ENCODE data around the gene KCTD17. TPM values are rescaled to one million over a fixed set of nuclear protein-coding genes. Genes with fewer than 3 reads are reported as not detected.

Gene KCTD17
- total and polyA plus RNA-seq, 2 of the 13 experiments (the other 11 are each of a cell fraction or from before 2014, with no cell fraction given), result 5.3 to 11.7 TPM

DNA sequence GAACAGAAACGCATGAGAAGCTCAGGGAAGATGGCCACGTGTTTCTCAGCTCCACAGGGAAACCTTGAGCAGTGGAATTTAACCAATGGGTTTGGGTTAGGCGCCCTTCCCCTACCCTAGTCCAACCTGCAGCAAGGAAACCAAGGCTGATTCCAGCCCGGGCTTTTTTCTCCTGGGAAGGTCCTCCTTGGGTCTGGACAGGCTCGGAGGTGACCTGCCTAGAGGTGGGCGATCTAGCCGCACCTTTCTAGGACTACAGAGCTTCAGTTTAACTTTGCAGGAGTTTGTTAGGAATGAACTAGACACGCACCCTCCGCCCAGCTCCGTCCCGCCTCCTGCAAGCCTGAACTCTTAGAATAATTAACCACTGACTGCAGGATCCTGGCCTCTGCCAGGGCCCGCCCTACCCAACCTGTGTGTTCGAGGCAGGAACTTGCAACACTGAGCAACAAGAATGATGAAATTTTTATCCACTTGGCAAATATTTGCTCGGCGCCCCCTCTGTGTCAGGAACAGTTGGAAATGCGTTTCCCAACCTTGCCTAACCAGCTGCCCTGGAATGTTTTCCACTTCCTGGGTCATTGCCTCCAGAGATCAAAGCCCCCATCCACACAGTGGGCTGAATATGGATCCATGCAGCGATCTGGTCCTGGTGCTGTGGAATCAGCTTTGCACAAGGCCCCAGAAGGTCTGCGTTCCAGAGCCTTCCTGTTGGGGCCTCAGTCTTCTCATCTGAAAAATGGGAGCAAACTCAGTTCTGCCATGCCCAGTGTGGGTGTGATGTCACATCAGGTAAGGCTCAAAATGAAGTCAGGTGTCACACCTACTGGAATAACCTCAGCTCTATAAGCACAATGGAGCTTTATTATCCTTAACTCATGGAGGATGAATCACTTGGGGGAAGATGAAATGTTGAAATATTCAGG lies 18.7 kb upstream of the KCTD17 start (continued):
- TF ChIP-seq ARNT2 (CRISPR knock-in tag; IDR thresholded peaks at IDR 0.05; ENCODE audit: low read depth) (0 out of 2 replicates have a peak, but pooled peaks have one; percentile 28), ZNF224 (CRISPR knock-in tag; IDR thresholded peaks at IDR 0.05) (no peak), ZNF850 (CRISPR knock-in tag; conservative IDR thresholded peaks at IDR 0.05) (peak; percentile 39; the same call in 1 of the 2 replicates), RBAK (CRISPR knock-in tag; IDR thresholded peaks at IDR 0.05) (peak; percentile 65), PRPF4 (IDR thresholded peaks at IDR 0.05; ENCODE audit: low read depth, low read length, poor library complexity, severe bottlenecking) (no peak), FOSL1 (CRISPR knock-in tag; IDR thresholded peaks at IDR 0.05; ENCODE audit: borderline replicate concordance) (no peak), ZNF337 (CRISPR knock-in tag; IDR thresholded peaks at IDR 0.05; ENCODE audit: borderline replicate concordance, low read depth) (peak; percentile 95; the same call in 1 of the 2 replicates), TBP (CRISPR knock-in tag; IDR thresholded peaks at IDR 0.05) (no peak), ZNF3 (CRISPR knock-in tag; IDR thresholded peaks at IDR 0.05) (peak; percentile 88), ZFP36 (IDR thresholded peaks at IDR 0.05; ENCODE audit: borderline replicate concordance, low read depth, low read length, partially characterized antibody) (no peak), ZNF530 (CRISPR knock-in tag; IDR thresholded peaks at IDR 0.05; ENCODE audit: low read depth) (no peak), ZNF629 (CRISPR knock-in tag; conservative IDR thresholded peaks at IDR 0.05) (peak; percentile 100), HOXA5 (CRISPR knock-in tag; IDR thresholded peaks at IDR 0.05) (no peak), ZNF709 (CRISPR knock-in tag; IDR thresholded peaks at IDR 0.05) (peak; percentile 87; the same call in 1 of the 2 replicates), ZFP62 (CRISPR knock-in tag; IDR thresholded peaks at IDR 0.05) (no peak), GFI1 (CRISPR knock-in tag; IDR thresholded peaks at IDR 0.05; ENCODE audit: borderline replicate concordance) (peak; percentile 82), SRSF1 (optimal IDR thresholded peaks at IDR 0.05; ENCODE audit: low read depth, low read length) (no peak), ZNF615 (CRISPR knock-in tag; IDR thresholded peaks at IDR 0.05; ENCODE audit: borderline replicate concordance) (no peak), TARDBP (CRISPR knock-in tag; IDR thresholded peaks at IDR 0.05) (peak; percentile 99)
- TF ChIP-seq, protein P1, sequence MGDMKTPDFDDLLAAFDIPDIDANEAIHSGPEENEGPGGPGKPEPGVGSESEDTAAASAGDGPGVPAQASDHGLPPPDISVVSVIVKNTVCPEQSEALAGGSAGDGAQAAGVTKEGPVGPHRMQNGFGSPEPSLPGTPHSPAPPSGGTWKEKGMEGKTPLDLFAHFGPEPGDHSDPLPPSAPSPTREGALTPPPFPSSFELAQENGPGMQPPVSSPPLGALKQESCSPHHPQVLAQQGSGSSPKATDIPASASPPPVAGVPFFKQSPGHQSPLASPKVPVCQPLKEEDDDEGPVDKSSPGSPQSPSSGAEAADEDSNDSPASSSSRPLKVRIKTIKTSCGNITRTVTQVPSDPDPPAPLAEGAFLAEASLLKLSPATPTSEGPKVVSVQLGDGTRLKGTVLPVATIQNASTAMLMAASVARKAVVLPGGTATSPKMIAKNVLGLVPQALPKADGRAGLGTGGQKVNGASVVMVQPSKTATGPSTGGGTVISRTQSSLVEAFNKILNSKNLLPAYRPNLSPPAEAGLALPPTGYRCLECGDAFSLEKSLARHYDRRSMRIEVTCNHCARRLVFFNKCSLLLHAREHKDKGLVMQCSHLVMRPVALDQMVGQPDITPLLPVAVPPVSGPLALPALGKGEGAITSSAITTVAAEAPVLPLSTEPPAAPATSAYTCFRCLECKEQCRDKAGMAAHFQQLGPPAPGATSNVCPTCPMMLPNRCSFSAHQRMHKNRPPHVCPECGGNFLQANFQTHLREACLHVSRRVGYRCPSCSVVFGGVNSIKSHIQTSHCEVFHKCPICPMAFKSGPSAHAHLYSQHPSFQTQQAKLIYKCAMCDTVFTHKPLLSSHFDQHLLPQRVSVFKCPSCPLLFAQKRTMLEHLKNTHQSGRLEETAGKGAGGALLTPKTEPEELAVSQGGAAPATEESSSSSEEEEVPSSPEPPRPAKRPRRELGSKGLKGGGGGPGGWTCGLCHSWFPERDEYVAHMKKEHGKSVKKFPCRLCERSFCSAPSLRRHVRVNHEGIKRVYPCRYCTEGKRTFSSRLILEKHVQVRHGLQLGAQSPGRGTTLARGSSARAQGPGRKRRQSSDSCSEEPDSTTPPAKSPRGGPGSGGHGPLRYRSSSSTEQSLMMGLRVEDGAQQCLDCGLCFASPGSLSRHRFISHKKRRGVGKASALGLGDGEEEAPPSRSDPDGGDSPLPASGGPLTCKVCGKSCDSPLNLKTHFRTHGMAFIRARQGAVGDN (CRISPR knock-in tag; IDR thresholded peaks at IDR 0.05), result peak; percentile 33; the same call in 1 of the 2 replicates
- TF ChIP-seq, protein P2, sequence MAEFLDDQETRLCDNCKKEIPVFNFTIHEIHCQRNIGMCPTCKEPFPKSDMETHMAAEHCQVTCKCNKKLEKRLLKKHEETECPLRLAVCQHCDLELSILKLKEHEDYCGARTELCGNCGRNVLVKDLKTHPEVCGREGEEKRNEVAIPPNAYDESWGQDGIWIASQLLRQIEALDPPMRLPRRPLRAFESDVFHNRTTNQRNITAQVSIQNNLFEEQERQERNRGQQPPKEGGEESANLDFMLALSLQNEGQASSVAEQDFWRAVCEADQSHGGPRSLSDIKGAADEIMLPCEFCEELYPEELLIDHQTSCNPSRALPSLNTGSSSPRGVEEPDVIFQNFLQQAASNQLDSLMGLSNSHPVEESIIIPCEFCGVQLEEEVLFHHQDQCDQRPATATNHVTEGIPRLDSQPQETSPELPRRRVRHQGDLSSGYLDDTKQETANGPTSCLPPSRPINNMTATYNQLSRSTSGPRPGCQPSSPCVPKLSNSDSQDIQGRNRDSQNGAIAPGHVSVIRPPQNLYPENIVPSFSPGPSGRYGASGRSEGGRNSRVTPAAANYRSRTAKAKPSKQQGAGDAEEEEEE (CRISPR knock-in tag; IDR thresholded peaks at IDR 0.05; ENCODE audit: borderline replicate concordance), result no peak
- TF ChIP-seq, protein P3, sequence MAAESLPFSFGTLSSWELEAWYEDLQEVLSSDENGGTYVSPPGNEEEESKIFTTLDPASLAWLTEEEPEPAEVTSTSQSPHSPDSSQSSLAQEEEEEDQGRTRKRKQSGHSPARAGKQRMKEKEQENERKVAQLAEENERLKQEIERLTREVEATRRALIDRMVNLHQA (CRISPR knock-in tag; IDR thresholded peaks at IDR 0.05), result peak; percentile 82; the same call in 1 of the 2 replicates
- TF ChIP-seq, protein P4, sequence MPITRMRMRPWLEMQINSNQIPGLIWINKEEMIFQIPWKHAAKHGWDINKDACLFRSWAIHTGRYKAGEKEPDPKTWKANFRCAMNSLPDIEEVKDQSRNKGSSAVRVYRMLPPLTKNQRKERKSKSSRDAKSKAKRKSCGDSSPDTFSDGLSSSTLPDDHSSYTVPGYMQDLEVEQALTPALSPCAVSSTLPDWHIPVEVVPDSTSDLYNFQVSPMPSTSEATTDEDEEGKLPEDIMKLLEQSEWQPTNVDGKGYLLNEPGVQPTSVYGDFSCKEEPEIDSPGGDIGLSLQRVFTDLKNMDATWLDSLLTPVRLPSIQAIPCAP (CRISPR knock-in tag; IDR thresholded peaks at IDR 0.05; ENCODE audit: low read depth), result no peak
